ENCODE data around the gene PAX5. TPM values are rescaled to one million over a fixed set of nuclear protein-coding genes. Genes with fewer than 3 reads are reported as not detected.

Gene PAX5
- polyA plus RNA-seq, 2 of the 4 experiments (the other 2 are of a cell fraction): not detected

DNA sequence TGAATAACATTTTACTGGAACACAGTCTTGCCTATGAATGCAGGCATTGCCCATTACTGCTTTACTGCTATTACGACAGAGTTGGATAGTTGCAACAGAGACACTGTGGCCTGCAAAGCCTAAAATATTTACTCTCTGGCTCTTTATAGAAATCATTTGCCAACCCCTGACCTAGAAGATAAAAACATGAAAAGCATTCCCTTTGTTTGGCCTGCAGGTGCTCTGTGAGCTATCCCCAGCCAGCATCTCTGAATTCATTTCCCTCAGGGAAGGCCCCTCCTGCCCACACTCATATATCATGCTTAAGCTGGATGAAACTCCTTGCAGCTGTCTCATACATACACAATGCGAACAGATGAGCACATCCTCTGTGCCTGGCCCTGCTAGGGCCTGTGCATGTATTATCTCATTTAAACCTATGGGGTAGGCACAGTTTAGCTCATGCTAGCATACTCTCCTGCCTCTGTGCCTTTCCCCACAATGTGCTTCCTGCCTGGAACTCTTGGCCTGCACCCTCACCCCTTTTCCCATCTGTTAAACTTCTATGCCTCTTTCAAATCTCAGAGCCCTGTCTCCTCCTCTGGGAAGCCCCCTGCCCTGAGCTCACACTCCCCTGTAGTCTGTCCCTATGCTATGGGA, 193.1 kb downstream of the PAX5 start:
- POLR2A ChIA-PET: no interaction called here
- Histone ChIP-seq H3K27ac (no peak overlapping the region), H3K4me3 (no peak overlapping the region), H3K9me3 (no peaks in the 10 kb centered on the region), H3K4me1 (no peaks in the 10 kb centered on the region), H3K4me2 (no peak overlapping the region)
- DNase-seq (ENCODE audit: low read depth in 1 of 2, low spot score in 1 of 2) (no peak), ATAC-seq (no peak), FAIRE-seq (no peak)
- 85% methylated on average over 2 of the region's 2 CpGs for WGBS (ENCODE audit: missing lambda C conversion rate)
- TF ChIP-seq HOXB5 (CRISPR knock-in tag; IDR thresholded peaks at IDR 0.05): no peak
- no peak for TF ChIP-seq RCOR1 (IDR thresholded peaks at IDR 0.05; ENCODE audit: low read depth, low read length)
- TF ChIP-seq, protein P1, sequence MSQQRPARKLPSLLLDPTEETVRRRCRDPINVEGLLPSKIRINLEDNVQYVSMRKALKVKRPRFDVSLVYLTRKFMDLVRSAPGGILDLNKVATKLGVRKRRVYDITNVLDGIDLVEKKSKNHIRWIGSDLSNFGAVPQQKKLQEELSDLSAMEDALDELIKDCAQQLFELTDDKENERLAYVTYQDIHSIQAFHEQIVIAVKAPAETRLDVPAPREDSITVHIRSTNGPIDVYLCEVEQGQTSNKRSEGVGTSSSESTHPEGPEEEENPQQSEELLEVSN (IDR thresholded peaks at IDR 0.05; ENCODE audit: borderline replicate concordance, low read depth): no peak
- TF ChIP-seq KDM5A (IDR thresholded peaks at IDR 0.05): no peak
- TF ChIP-seq HDAC2 (IDR thresholded peaks at IDR 0.05): no peak
- no peak for TF ChIP-seq EP300 (IDR thresholded peaks at IDR 0.05)
- no peak for TF ChIP-seq MAZ (IDR thresholded peaks at IDR 0.05; ENCODE audit: borderline replicate concordance, low read depth, low read length)
- TF ChIP-seq HOXA7 (CRISPR knock-in tag; IDR thresholded peaks at IDR 0.05): no peak
- TF ChIP-seq SREBF2 (IDR thresholded peaks at IDR 0.05): no peak
- CTCF ChIA-PET: interaction anchor here (1.1 to 1.4 kb wide), 3 partner anchors 13 to 753 kb away, joined by 3 to 8 read pairs (median 3); no protein-coding TSS in a partner anchor

DNA sequence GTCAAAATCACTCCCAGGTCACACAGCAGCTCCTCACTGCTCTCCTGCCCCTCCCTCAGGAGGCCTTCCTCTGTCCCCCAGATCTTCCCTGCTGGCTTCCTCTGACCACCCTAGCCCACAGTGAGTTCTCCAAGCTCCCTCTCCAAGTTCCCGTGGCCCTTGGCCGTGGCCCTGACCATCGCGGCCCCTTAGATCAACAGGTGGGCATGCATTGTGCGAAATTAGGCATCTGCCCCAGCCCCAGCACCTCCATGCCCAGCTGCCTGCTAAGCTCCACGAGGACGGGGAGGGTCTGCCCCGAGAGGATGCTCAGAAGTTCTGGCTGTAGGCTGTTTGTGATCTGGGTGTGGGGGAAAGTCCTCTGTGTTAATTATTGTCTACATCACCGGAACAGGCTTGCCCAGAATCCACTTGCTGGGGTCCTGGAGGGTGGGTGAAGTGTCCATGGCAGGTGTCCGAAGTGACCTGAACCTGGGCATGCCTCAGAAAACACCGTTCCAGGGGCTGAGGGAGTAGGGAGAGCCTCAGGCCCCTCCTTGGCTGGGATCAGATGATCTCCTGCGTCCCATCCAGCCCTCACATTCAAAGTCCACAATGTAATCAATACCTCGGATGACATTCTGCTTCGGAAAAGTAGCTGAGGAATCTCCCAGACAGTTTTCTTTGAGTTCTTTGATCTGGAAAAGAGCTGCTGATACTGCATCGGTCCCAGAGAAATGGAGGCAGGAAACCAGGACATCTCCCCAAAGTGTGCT, 194.8 kb downstream of the PAX5 start:
- Histone ChIP-seq H3K4me2 (no peak overlapping the region), H3K9me3 (no peaks in the 10 kb centered on the region), H3K4me3 (no peak overlapping the region), H3K4me1 (no peaks in the 10 kb centered on the region), H3K27ac (no peak overlapping the region)
- ChIA-PET CTCF (interaction anchor here (1.0 to 2.3 kb wide), 4 partner anchors 17 to 135 kb away, joined by 3 to 9 read pairs (median 4); no protein-coding TSS in a partner anchor), POLR2A (no interaction called here)
- no peak for DNase-seq (ENCODE audit: low read depth in 1 of 2, low spot score in 1 of 2)
- no peak for FAIRE-seq
- TF ChIP-seq CHD4 (IDR thresholded peaks at IDR 0.05; ENCODE audit: borderline replicate concordance) (no peak), BHLHE40 (IDR thresholded peaks at IDR 0.05; ENCODE audit: low read depth, low read length) (no peak), HOXB5 (CRISPR knock-in tag; IDR thresholded peaks at IDR 0.05) (no peak), MAFK (IDR thresholded peaks at IDR 0.05; ENCODE audit: partially characterized antibody) (no peak), SREBF2 (IDR thresholded peaks at IDR 0.05) (no peak), RFX5 (IDR thresholded peaks at IDR 0.05) (no peak), ESRRA (IDR thresholded peaks at IDR 0.05; ENCODE audit: borderline replicate concordance, low read length) (no peak)
- TF ChIP-seq, protein P2, sequence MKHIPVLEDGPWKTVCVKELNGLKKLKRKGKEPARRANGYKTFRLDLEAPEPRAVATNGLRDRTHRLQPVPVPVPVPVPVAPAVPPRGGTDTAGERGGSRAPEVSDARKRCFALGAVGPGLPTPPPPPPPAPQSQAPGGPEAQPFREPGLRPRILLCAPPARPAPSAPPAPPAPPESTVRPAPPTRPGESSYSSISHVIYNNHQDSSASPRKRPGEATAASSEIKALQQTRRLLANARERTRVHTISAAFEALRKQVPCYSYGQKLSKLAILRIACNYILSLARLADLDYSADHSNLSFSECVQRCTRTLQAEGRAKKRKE (CRISPR knock-in tag; IDR thresholded peaks at IDR 0.05; ENCODE audit: low read depth): no peak
- no peak for ATAC-seq
- WGBS (ENCODE audit: missing lambda C conversion rate): 42% methylated on average over 13 of the region's 15 CpGs

DNA sequence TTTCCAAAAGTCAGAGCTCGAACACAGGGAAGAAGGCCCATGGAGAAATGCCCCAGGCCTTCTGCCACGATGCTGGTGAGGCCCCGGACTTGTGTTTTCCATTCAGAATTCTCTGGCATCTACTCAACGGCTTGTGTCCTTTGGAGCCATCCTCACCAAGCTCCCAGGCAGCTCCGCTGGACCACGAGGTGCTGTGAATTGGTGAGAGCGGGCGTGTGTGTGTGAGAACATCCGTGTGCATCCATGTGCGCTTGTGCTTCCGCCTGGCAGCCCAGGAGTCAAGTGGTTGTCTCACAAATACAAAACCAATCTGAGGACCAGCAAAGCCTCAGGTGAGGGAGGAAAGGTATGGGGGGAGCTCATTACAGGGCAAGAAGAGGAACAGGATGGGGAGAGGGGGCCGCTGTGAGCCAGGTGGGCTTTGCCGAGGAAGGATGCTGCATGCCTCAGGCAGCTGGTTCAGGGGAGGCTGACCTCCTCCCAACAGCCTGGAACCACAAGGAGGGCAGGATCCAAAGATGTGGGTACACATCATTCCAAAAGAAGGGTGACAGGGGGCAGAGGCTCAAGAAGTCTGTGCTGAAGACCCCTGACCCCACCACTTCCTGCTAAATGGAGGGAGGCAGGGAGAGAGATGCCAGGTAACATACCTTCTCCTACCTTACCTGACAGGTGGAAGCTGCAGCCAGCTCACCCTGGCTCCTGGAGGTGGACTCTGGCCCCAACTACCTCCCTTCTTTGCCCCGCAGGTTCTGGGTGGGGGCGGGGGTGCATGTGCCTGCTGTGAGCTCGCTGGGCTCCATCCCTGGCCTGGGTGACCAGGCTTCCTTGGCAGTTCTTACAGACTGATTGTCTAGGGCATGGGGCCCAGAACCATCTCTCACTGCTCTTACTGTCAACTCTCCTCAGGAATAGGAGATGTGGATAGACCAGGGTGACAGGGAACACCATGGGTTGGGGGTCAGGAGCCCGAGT, 196.3 kb downstream of the PAX5 start:
- Histone ChIP-seq H3K4me1 (no peaks in the 10 kb centered on the region), H3K27ac (no peak overlapping the region), H3K4me2 (no peak overlapping the region), H3K4me3 (no peak overlapping the region), H3K9me3 (no peaks in the 10 kb centered on the region)
- ChIA-PET CTCF (interaction anchor here (1.2 kb wide), 1 partner anchor 12 kb away, joined by 4 read pairs; no protein-coding TSS in a partner anchor), POLR2A (no interaction called here)
- no peak for ATAC-seq
- 46% methylated on average over 17 of the region's 17 CpGs for WGBS (ENCODE audit: missing lambda C conversion rate)
- FAIRE-seq: no peak
- DNase-seq (ENCODE audit: low read depth in 1 of 2, low spot score in 1 of 2): no peak
- TF ChIP-seq RFX5 (IDR thresholded peaks at IDR 0.05) (no peak), FOSL2 (IDR thresholded peaks at IDR 0.05) (no peak), FOSL2 (CRISPR knock-in tag; IDR thresholded peaks at IDR 0.05) (no peak), RARB (CRISPR knock-in tag; IDR thresholded peaks at IDR 0.05) (no peak)

Measured in A549 (cell line).